Stimulated activated CD8-positive, alpha-beta memory T cell treated with anti-CD3 and anti-CD28 coated beads, Interleukin-7, amount 100 ng/mL, for 4 hours (primary cell): Measurements from ENCODE around the gene CADM2.

ENCODE experiments used
- DNase-seq, 2 donors: peaks; one replicate each; pipeline ENCODE4 v3.0.0-alpha.2; 2020; ENCODE audit warnings: low read depth in 2 of 2

Gene CADM2

DNA sequence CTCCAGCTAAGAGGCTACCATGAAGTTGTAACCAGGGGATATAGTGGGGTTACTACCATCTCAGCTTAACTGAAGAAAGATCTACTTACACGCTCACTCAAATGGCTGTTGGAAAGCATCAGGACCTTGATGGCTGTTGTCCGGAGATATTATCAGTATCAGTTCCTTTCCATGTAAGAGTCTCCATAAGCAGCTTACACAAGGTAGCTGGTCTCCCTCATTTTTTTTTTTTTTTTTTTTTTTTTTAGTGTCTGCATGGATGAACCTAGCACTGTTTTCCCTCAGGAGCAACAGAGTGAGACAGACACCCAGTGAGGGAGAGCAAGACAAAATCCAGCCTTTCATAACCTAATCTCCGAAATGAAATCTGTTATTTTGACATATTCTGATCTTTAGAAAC, 230.9 kb downstream of the CADM2 start:
- DNase-seq, result no peak

- DNase-seq, result no peak
Observed at GRCh38 chr3:85193565-85193964, 234.8 kb downstream of the CADM2 start.

GRCh38 chr3:85208650-85209049, 249.9 kb downstream of the CADM2 start:
- DNase-seq, result no peak

DNA sequence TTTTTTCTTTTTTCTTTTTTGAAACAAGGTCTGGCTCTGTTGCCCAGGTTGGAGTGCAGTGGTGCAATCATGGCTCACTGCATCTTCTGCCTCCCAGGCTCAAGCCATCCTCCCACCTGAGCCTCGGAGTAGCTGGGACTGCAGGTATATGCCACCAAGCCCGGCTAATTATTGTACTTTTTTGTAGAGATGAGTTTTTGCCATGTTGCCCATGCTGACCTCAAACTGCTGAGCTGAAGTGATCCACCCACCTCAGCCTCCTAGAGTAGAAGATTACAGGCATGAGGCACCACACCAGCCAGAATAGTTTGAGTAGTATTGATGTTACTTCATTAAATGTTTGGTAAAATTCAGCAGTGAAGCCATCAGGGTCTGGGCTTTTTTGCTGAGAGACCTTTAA, 251.8 kb downstream of the CADM2 start:
- no peak for DNase-seq

DNA sequence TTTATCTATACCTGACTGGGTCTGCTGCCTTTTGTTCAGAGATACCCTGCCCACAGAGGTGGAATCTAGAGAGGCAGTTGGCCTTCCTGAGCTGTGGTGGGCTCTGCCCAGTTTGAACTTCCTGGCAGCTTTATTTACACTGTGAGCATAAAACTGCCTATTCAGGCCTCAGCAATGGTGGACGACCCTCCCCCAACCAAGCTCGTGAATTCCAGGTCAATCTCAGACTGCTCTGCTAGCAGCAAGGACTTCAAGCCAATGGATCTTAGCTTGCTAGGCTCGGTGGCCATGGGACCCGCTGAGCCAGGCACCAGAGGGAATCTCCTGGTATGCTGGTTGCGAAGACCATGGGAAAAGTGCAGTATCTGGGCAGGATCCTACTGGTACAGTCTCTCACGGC, 270.2 kb downstream of the CADM2 start:
- no peak for DNase-seq

GRCh38 chr3:85244091-85244490, 285.3 kb downstream of the CADM2 start:
- DNase-seq, result no peak

- DNase-seq, result no peak
Observed at GRCh38 chr3:85244519-85244918, 285.7 kb downstream of the CADM2 start.

GRCh38 chr3:85251766-85252165, 293.0 kb downstream of the CADM2 start:
- DNase-seq, result no peak

DNA sequence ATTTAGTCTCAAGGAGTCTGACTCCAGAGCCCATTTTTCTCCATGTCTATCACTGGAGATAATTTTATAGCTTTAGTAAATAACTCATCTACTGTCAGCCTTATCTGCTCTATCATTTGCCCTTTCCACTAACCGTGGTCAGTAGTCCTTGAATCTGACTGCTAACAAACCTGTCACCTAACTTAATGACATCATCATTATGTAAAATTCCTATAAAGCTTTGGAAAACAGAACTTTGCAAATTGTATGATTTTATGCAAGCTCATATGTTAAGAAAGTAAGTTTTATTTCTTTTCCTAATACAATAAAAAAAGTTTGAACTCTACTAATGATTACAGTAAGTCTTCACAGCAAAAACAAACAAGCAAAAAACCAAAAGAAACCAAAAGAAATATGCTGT, 293.9 kb downstream of the CADM2 start:
- DNase-seq, result no peak

- no peak for DNase-seq
Observed at GRCh38 chr3:85254738-85255137, 295.9 kb downstream of the CADM2 start.

- no peak for DNase-seq
Observed at GRCh38 chr3:85255949-85256348, 297.2 kb downstream of the CADM2 start.

DNA sequence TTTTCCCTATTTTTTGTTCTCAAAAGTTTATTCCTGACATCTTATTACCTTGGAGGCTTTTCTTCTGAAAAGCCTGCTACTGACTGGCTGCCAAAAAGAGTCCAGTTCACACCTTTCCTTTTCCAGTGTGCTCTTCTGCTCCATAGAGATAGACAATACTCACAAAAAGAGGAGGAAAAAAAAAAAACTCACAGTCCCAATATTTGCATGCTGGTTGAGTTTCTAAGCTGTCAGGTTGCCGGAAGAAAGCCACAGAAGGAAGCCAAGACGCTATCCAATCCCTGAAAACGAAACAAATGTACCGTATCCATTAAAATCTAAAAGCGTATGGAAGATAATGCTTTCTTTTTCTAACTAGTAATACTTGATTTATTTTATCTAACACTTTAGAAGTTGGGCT, 299.5 kb downstream of the CADM2 start:
- no peak for DNase-seq

- no peak for DNase-seq
Observed at GRCh38 chr3:85258819-85259218, 300.0 kb downstream of the CADM2 start.

DNA sequence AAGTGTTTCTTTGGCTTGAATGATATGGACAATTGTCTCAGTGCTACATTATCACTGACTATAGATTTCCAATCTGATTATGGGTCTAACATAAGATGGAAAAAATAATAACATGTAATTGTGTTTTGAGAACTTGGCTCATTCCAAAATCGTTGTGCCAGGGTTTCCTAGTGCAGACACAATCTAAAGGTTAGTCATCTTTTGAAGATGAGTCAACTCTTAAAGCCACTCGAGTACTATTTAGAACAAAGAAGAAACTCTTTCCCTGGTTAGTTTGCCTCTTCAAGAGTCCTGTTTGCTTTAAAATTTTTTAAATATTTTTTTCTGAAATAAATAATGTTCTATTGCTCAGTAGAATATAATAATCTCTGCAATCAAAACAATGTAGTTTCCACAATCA, 301.0 kb downstream of the CADM2 start:
- DNase-seq, result no peak

- no peak for DNase-seq
Observed at GRCh38 chr3:85264381-85264780, 305.6 kb downstream of the CADM2 start.

GRCh38 chr3:85270488-85270887, 311.7 kb downstream of the CADM2 start:
- DNase-seq, result no peak

- DNase-seq, result no peak
Observed at GRCh38 chr3:85271911-85272310, 313.1 kb downstream of the CADM2 start.

DNA sequence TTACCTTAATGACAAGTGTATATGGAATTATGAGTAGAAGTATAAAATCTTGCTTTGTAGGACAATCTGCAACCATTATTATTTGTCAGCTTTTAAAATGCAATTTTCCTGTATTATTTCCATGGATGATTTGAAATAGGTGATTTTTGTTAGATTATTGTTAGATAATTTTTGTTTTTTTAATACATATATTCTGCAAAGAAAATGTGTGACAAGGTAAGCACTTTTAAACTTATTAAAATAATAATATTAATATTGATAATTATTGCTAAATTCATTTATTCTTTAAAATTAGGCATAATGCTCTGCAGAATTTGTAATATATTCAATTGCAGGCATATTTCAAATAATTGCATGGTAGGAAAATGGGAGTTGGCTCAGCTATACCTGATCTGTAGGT, 329.5 kb downstream of the CADM2 start:
- no peak for DNase-seq

GRCh38 chr3:85297291-85297690, 338.5 kb downstream of the CADM2 start:
- DNase-seq, result no peak

- DNase-seq, result no peak
Observed at GRCh38 chr3:85298032-85298431, 339.2 kb downstream of the CADM2 start.

DNA sequence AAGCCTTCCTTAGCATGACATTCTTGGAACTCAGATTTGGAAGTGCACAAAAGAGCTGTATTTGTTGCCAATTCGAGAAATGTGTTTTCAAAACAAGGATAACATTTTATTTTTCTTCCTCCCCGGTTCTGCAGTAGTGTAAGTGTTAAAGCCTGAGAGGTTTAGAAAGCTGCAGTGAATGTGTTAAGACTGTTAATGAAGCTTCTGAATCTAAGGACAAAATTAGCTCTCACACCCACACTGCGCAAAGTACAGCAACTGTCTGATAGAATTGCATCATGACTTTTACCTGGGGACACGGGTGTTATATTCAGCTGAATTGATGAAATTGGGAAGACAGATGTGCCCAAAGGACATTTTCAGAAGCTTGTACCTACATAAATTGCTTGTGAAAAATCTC, 344.4 kb downstream of the CADM2 start:
- no peak for DNase-seq

DNA sequence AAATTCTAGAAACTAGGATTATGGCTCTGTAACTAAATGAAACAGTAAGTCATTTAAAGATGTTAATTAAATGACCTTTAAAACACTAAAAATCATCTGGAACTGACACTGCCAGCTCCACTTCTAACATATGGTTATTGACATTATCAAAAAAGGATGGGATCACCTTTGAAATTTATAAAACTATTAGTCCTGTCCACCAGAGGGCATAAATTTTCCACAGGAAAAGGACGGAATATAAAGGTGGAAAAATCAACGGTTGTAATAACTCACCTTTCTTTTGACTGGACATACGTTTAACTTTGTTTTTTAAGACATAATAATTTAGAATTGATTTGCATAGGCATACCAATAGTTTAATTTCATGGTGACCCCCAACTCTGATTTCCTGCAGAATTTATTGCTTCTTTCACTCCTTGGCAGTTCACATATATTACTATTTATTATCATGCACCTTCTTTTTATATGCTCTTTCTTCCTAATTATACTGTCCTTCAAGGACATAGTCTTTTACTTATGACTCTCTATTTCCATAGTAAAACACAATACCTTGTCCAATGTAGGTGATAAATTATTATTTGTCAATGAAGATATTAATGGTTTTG, 345.7 kb downstream of the CADM2 start:
- no peak for DNase-seq

GRCh38 chr3:85312331-85312730, 353.5 kb downstream of the CADM2 start:
- DNase-seq, result no peak

- DNase-seq, result no peak
Observed at GRCh38 chr3:85313380-85313779, 354.6 kb downstream of the CADM2 start.

GRCh38 chr3:85316252-85316651, 357.5 kb downstream of the CADM2 start:
- no peak for DNase-seq
